GM10248 (cell line): ENCODE data around the gene TTC23L.

ENCODE experiments used
- CTCF ChIA-PET: fragments of 300-600 bp; sonication (Branson Sonifier 250); formaldehyde crosslinking; extraction: SDS; loops from one replicate; lab custom pipeline; 2021; ENCODE audit warnings: antibody characterized with exemption; lab: Yijun Ruan, JAX
- POLR2A ChIA-PET: fragments of 350-650 bp; sonication (Branson Sonifier 250); formaldehyde crosslinking; extraction: SDS; loops from one replicate; lab custom pipeline; 2020; ENCODE audit warnings: antibody characterized with exemption; lab: Yijun Ruan, JAX
- DNase-seq: peaks from one replicate; pipeline ENCODE4 v3.0.0; 2012; ENCODE audit errors: extremely low spot score
- TF ChIP-seq, protein P1 (sequence below): IDR thresholded peaks from 2 replicates; pipeline ENCODE4 v1.5.1; 2012; ENCODE audit warnings: mild to moderate bottlenecking, low read depth; ENCODE audit errors: extremely low read depth, missing control alignments, control extremely low read depth

Gene TTC23L

DNA sequence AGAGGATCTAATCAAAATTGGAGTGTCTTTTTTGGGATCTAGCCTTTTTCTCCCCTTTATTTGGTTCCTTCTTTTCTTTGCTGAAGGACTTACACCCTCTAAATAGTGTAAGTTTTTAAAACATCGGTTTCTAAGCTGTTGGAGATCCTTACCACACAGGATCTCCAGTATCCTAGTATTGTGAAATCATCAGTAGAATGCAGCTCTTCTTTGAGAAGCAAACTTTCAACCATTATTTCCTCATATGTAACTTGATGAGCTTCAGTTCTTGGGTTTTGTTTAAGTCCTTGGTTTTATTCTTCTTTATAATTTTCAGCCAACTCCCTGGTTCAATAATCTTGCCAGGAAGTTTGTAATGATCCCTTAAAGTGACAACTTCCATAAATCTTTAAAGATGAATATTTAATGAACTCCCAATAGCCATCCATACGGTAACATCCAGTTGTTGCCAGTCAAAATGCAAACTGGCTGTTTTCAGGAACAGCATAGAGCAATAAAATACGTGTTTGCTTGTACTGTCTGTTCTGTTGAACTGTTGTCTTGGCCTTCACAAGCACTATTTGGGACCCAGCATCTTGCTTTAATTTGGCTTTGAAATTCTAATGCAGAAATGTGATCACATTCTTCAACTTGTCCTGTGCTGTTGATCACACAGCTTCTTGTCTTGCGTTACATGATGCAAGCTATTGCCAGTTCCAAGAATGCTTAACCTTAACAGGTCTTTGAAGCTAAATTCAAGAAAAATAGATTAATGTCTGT is 34.8 kb upstream of the TTC23L start:
- POLR2A ChIA-PET, result no interaction called here
- CTCF ChIA-PET, result interaction anchor here (1.0 to 1.4 kb wide), 4 partner anchors 10 to 281 kb away, joined by 3 to 7 read pairs (median 3); no protein-coding TSS in a partner anchor
- TF ChIP-seq, protein P1, sequence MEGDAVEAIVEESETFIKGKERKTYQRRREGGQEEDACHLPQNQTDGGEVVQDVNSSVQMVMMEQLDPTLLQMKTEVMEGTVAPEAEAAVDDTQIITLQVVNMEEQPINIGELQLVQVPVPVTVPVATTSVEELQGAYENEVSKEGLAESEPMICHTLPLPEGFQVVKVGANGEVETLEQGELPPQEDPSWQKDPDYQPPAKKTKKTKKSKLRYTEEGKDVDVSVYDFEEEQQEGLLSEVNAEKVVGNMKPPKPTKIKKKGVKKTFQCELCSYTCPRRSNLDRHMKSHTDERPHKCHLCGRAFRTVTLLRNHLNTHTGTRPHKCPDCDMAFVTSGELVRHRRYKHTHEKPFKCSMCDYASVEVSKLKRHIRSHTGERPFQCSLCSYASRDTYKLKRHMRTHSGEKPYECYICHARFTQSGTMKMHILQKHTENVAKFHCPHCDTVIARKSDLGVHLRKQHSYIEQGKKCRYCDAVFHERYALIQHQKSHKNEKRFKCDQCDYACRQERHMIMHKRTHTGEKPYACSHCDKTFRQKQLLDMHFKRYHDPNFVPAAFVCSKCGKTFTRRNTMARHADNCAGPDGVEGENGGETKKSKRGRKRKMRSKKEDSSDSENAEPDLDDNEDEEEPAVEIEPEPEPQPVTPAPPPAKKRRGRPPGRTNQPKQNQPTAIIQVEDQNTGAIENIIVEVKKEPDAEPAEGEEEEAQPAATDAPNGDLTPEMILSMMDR, result no peak
- no peak for DNase-seq

DNA sequence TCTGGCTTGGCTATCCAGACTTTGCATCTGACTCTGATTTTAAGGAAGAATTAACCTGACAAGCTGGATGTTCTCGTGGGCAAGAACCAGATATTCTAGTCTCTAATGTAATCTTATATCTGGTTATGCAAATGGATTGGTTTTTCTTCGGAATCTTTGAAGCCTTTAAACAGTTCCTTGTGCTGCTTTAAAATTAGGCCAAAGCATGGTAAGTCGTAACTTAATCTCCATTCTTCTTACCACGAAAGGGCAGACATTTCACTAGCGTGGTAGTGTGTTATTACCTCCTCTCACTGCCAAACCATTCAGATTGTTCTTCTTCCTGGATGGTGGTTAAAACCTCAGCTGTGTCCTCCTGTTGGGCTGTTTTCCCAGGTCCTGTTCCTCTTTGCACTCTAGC is 34.1 kb upstream of the TTC23L start:
- ChIA-PET POLR2A (no interaction called here), CTCF (interaction anchor here (1.0 to 1.3 kb wide), 3 partner anchors 18 to 281 kb away, joined by 3 read pairs; no protein-coding TSS in a partner anchor)
- no peak for DNase-seq
- TF ChIP-seq, protein P1, result no peak

DNA sequence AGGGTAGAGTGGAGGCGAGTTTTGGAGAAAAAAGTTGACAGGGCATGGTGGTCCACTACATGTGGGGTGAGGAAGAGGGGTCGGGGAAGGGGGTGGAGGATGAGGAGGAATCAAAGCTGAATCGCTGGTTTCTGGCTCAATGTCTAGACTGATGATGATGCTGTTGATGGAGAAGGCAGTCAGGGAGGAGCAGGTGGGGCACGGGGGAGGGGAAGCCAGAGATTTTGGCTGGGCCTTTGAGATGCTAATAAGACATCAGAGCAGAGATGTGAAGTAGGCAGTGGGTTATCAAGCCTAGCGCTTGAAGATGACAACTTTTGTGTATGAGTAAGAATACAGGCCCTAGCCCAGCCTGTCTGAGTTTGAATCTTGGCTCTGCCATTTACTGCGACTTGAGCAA is 32.4 kb upstream of the TTC23L start:
- ChIA-PET CTCF (interaction anchor here (1.2 kb wide), 1 partner anchor 47 kb away, joined by 3 read pairs; no protein-coding TSS in a partner anchor), POLR2A (no interaction called here)
- TF ChIP-seq, protein P1, result no peak
- DNase-seq, result no peak

DNA sequence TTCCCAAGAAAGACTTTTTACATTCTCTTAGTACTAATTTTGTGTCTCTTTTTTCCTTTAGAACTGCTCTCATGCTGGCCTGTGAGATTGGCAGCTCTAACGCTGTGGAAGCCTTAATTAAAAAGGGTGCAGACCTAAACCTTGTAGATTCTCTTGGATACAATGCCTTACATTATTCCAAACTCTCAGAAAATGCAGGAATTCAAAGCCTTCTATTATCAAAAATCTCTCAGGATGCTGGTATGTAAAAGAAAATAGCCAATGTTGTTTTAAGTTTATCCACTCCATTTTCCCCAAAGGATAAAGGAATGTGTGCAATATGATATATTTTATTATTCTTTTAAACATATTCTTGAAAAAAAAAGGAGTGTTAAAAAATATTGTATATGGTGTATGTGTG is 27.3 kb upstream of the TTC23L start:
- POLR2A ChIA-PET, result no interaction called here
- CTCF ChIA-PET, result no interaction called here
- TF ChIP-seq, protein P1, result no peak
- DNase-seq, result no peak

DNA sequence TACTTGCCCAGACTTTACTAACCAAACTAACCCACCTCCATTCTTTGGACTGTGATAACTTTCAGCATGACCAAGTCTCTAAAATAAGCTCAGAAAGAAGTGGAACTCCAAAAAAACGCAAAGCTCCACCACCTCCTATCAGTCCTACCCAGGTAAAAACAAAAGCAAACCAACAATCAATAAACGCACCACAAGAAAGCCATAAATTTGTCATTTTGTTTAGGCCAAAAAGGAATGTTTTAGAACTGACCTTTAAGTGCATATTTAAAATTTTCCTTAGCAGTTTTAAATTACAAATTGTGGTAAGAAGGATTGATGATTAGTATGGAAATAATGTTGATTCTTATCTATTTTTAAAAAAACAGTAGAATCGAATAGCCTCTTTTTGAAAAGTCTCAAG is 25.5 kb upstream of the TTC23L start:
- ChIA-PET CTCF (interaction anchor here (0.7 to 2.1 kb wide), 6 partner anchors 10 to 49 kb away, joined by 3 to 7 read pairs (median 4); no protein-coding TSS in a partner anchor), POLR2A (no interaction called here)
- TF ChIP-seq, protein P1, result no peak
- DNase-seq, result no peak

DNA sequence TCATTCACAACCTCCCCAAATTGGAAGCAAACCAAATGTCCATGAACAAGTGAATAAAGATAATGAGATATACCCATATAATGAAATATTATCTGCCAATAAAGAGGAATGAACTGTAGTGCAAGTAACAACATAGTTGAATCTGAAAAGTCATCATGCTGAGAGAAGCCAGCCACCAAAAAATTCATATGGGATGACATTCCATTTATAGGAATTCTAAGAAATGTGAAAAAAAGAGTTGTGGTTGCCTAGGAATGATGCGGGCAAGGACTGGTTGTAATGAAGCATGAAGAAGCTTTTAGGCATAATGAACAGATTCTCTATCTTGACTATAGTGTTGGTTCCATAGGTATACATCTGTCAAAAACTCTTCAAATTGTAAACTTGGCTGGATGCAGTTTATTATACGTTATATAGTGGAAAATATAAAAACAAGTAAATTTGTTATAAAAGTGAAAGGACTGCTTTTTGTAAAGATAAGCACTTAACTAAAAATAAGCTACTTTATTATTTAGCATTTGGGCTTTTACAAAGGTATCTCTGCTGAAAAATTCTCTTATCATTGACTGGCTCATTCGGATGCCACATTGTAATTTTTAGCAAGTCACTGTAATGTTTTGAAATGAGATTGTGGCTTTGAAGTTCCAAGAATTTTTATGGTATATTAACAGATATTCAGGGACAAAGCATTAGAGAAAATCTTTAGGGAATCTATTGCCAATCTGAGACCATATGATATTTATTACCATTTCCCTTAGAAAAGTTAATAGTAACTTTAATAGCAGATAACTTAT is 21.2 kb upstream of the TTC23L start:
- no peak for DNase-seq
- CTCF ChIA-PET, result interaction anchor here (1.0 to 2.2 kb wide), 3 partner anchors 9 to 11 kb away, joined by 3 to 10 read pairs (median 3); no protein-coding TSS in a partner anchor
- TF ChIP-seq, protein P1, result no peak
- POLR2A ChIA-PET, result no interaction called here
